Adrenal gland (tissue), 12 donors: Measurements from ENCODE around the gene LOXL1. TPM values are rescaled to one million over a fixed set of nuclear protein-coding genes. Genes with fewer than 3 reads are reported as not detected.
A peak's percentile ranks its signal among the peaks of the same experiment; 100 is the strongest.

Experiments
- DNase-seq, 7 donors: peaks; one replicate each; pipeline ENCODE4 v3.0.0-alpha.2; 2019 to 2020
- H3K27ac ChIP-seq, 5 donors: fragments of 200-600 bp; sonication (generic) in 4 of 5; 1 replicate in 3 of 5; 2 replicates in 2 of 5; pipeline versions ENCODE4 v1.5.1 to v1.8.0; 2016 to 2020; ENCODE audit warnings: mild to moderate bottlenecking in 1 of 5
- H3K27me3 ChIP-seq: fragments of 200-600 bp; 2 replicates; pipeline ENCODE4 v1.8.0; 2021
- H3K36me3 ChIP-seq, 2 donors: fragments of 200-600 bp; replicated peaks in 1 of 2; 1 replicate in 1 of 2; 2 replicates in 1 of 2; pipeline versions ENCODE4 v1.5.1 to v1.8.0; 2018 to 2022
- H3K4me1 ChIP-seq, 2 donors: fragments of 200-600 bp; replicated peaks in 1 of 2; 1 replicate in 1 of 2; 2 replicates in 1 of 2; pipeline versions ENCODE4 v1.5.1 to v1.8.0; 2018 to 2021
- H3K4me3 ChIP-seq, 4 donors: fragments of 200-600 bp; sonication (generic) in 3 of 4; one replicate each; pipeline ENCODE4 v1.5.1; 2016 to 2018
- H3K9me3 ChIP-seq, 3 donors: fragments of 200-600 bp; sonication (generic) in 1 of 3; replicated peaks in 1 of 3; 1 replicate in 2 of 3; 2 replicates in 1 of 3; pipeline versions ENCODE4 v1.5.1 to v1.8.0; 2016 to 2021
- POLR2A ChIP-seq, 2 donors: fragments of 450-650 bp; IDR thresholded peaks; one replicate each; pipeline ENCODE4 v1.6.1; 2017; ENCODE audit warnings: antibody characterized with exemption in 2 of 2, mild to moderate bottlenecking in 2 of 2, moderate library complexity in 1 of 2
- WGBS, 4 donors: extraction: QIAGEN DNeasy Blood & Tissue Kit in 2 of 4; methylation state at CpG; one replicate each; pipeline versions ENCODE4 v1.1.5 to v1.1.7; 2013 to 2017; 5-methylcytosine and 5-hydroxymethylcytosine counted together
- intact Hi-C, 2 donors: fragments of 100-400 bp; cut with DNase I; formaldehyde crosslinking; loops; one replicate each; pipeline versions ENCODE4 v1.14.1 to v1.15.0; 2022 to 2023
- polyA plus RNA-seq, 3 donors: library from polyadenylated mRNA; stranded (reverse); fragments of 200-250 nt in 2 of 3; fragments of 350-450 nt in 1 of 3; fragmentation: Illumina TruSeq in 1 of 3; extraction: RNeasy Lipid Tissue Mini Kit (QIAGEN cat#74804) in 1 of 3; gene quantifications; one replicate each; pipeline ENCODE4 v1.2.3, GENCODE V29; 2013 to 2014
- total RNA-seq, 9 donors: library from RNA; depleted of rRNA in 4 of 9; stranded (reverse); fragments of >200 nt in 4 of 9; fragments of 120-200 nt in 1 of 9; fragmentation: NEBNext Ultra II Directional in 1 of 9; extraction: Animal tissue kit (Norgen Biotek cat#: 25700) in 1 of 9; gene quantifications; one replicate each; pipeline versions ENCODE4 v1.1.0 to v1.2.4, GENCODE V29; 2013 to 2023
- TF ChIP-seq, protein P1 (sequence below), 6 experiments: fragments of 450-650 bp in 4 of 6; fragments of 200-600 bp in 2 of 6; sonication (generic) in 1 of 6; IDR thresholded peaks; 1 replicate in 5 of 6; 2 replicates in 1 of 6; pipeline versions ENCODE4 v1.5.1 to v1.8.0; 2016 to 2021; ENCODE audit warnings: antibody characterized with exemption in 6 of 6, mild to moderate bottlenecking in 2 of 6, moderate library complexity in 1 of 6
- donor health status: healthy with polysubstance abuse.
- donor health status: Bipolar disorder and iron deficiency.
- donor health status: DM: yes; HTN: yes; CAD: no.
- donor health status: DM: no; HTN: no; CAD: no.
- donor health status: DM: no; HTN: no; CAD: no.
- donor health status: DM: yes; HTN: yes; CAD: no.

LOXL1 gene
- total and polyA plus RNA-seq, 12 donors = 5.3 to 58.0 (median 10.9) TPM

DNA sequence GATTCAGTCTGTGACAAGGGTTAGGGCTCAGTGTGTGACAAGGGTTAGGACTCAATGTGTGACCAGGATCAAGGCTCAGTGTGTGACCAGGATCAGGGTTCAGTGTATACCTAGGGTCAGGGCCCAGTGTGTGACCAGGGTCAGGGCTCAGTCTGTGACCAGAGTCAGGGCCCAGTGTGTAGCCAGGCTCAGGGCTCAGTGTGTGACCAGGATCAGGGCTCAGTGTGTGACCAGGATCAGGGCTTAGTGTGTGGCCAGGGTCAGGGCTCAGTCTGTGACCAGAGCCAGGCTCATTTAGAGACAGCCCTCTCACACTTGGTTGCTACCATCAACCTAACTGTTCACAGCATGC is 24.2 kb downstream of the LOXL1 start:
- intact Hi-C loops = no loop called here
- Histone ChIP-seq H3K36me3 (peaks cover 0 to 3% of the 10 kb centered on the region in 2 donors), H3K9me3 (no peaks in the 10 kb centered on the region), H3K4me3 (no peak overlapping the region), H3K27me3 (no peaks in the 10 kb centered on the region), H3K4me1 (peaks cover 17 to 20% of the 10 kb centered on the region in 2 donors), H3K27ac (peak overlapping the region in 4 of 5 donors; percentile 30 to 94 (median 92))
- TF ChIP-seq POLR2A (IDR thresholded peaks at IDR 0.05) = no peak
- TF ChIP-seq, protein P1, sequence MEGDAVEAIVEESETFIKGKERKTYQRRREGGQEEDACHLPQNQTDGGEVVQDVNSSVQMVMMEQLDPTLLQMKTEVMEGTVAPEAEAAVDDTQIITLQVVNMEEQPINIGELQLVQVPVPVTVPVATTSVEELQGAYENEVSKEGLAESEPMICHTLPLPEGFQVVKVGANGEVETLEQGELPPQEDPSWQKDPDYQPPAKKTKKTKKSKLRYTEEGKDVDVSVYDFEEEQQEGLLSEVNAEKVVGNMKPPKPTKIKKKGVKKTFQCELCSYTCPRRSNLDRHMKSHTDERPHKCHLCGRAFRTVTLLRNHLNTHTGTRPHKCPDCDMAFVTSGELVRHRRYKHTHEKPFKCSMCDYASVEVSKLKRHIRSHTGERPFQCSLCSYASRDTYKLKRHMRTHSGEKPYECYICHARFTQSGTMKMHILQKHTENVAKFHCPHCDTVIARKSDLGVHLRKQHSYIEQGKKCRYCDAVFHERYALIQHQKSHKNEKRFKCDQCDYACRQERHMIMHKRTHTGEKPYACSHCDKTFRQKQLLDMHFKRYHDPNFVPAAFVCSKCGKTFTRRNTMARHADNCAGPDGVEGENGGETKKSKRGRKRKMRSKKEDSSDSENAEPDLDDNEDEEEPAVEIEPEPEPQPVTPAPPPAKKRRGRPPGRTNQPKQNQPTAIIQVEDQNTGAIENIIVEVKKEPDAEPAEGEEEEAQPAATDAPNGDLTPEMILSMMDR (IDR thresholded peaks at IDR 0.05) = no peak
- no peak for DNase-seq

DNA sequence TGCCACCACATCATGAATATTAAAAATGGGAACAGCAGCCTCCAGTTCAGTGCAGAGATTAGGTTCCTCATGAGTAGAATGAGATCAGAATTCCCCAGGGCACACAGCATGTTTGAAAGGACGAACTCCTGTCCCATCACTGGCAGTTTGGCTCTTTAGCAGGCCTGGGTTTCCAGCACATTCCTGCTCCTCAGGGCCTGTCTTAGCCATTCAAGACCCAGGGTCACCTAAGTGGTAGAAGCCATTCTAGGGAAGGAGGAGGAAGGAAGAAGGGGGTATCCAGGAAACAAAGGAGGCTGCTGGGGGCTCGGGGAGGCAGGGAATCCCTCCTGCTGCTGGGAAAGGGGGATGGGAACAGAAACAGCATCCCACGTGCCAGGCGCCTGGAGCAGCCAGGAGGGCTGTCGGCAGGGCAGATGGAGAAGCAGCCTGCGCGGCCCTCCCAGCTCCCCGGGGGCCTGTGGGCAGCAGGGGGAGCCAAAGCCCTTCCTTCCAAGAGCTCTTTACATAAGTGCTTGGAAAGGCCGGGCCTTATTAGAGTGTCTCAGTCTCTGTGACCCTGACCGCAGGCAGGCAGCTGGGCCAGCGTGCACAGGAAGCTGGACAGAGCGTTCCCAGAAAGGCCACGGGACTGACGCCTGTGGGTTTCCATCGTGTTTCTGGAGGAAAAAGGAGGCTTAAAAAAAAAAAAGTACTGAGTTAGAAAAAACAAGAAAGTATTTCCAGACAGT is 24.7 kb downstream of the LOXL1 start:
- H3K4me3 ChIP-seq = no peak overlapping the region

DNA sequence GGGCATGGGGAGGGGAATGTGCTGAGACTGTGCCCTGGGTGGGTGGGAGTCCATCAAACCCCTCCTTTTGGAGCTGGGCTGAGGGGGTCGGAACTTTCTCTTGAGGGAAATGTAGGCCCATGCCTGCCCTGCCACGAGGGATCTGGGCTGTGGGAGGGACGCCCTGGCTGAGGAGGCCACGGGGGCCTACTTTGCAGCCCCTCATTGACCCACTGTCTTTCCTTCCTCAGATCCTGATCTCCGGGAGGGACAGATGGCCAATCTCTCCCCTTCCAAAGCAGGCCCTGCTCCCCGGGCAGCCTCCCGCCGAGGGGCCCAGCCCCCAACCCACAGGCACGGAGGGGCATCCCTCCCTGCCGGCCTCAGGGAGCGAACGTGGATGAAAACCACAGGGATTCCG is 25.3 kb downstream of the LOXL1 start:
- peak overlapping the region; percentile 90 to 94 (median 92) for H3K27ac ChIP-seq
- DNase-seq = no peak
- intact Hi-C loops = no loop called here
- WGBS, 4 donors = 47 to 59% (median 53%) methylated on average over 12 to 13 of the region's 13 CpGs
- H3K4me3 ChIP-seq = no peak overlapping the region
- H3K4me1 ChIP-seq = peaks cover 17 to 20% of the 10 kb centered on the region in 2 donors
- peaks cover 0 to 3% of the 10 kb centered on the region in 2 donors for H3K36me3 ChIP-seq
- H3K27me3 ChIP-seq = no peaks in the 10 kb centered on the region
- no peaks in the 10 kb centered on the region for H3K9me3 ChIP-seq
- no peak for TF ChIP-seq POLR2A (IDR thresholded peaks at IDR 0.05)
- TF ChIP-seq, protein P1 (IDR thresholded peaks at IDR 0.05) = no peak

More for the DNA sequence above, 24.7 kb downstream of the LOXL1 start:
- Histone ChIP-seq H3K9me3 (no peaks in the 10 kb centered on the region), H3K36me3 (peaks cover 0 to 3% of the 10 kb centered on the region in 2 donors), H3K27me3 (no peaks in the 10 kb centered on the region), H3K27ac (peak overlapping the region; percentile 90 to 94 (median 92)), H3K4me1 (peaks cover 17 to 20% of the 10 kb centered on the region in 2 donors)
- WGBS, 4 donors = 3 to 6% (median 3%) methylated on average over 12 to 15 of the region's 15 CpGs
- intact Hi-C loops = no loop called here
- peak; percentile 92 to 98 (median 98) for DNase-seq
- TF ChIP-seq, protein P1 (IDR thresholded peaks at IDR 0.05) = peak; percentile 66 to 92 (median 84)
- TF ChIP-seq POLR2A (IDR thresholded peaks at IDR 0.05) = peak in 1 of 2 donors; percentile 60

DNA sequence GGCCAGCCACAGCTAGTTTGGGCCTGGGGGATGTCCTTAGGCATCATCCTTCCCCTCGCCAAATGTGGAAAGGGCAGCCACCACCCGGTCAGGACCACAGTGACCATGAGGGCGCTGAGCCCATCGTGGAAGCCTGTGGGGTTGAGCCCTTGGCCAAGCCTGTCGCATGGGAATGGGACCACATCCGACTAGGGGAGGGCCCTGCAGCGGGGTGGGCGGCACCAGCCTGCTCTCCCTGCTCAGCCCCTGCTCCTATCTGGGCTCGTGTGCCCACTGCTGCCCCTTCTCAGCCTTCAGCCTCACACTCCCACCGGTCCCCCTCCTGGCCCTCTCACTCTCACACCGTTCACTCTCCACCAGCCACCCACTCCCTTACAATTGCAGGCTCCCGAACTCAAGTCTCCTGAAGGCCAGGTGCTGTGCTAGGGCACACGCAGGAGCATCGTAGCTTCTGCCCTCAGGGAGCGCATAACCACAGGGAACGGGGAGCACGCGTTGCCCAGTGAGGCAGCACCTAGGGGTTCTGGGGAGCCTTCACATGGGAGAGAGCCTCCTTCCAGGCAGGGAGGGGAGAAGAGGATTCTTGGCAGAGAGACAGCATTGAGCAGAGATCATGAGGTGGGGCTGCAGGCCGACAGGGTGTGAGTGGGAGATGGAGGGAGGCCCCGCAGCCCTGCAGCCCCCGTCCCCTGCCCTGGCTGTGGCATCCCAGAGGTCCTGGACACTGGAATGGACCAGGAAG is 26.1 kb downstream of the LOXL1 start:
- DNase-seq = no peak
- H3K27me3 ChIP-seq = no peaks in the 10 kb centered on the region
- peaks cover 0 to 3% of the 10 kb centered on the region in 2 donors for H3K36me3 ChIP-seq
- no peak overlapping the region for H3K4me3 ChIP-seq
- WGBS, 4 donors = 79 to 93% (median 85%) methylated on average over 14 to 21 of the region's 21 CpGs
- H3K9me3 ChIP-seq = no peaks in the 10 kb centered on the region
- TF ChIP-seq, protein P1 (IDR thresholded peaks at IDR 0.05) = no peak
- no peak for TF ChIP-seq POLR2A (IDR thresholded peaks at IDR 0.05)
- peaks cover 17 to 20% of the 10 kb centered on the region in 2 donors for H3K4me1 ChIP-seq
- intact Hi-C loops = no loop called here
- H3K27ac ChIP-seq = peak overlapping the region; percentile 90 to 94 (median 92)
